Measurements from ENCODE around the gene LAMP1.
"Not testable (repeated sequence)": the region's sequence is repeated elsewhere in the genome, so short reads cannot be mapped to it uniquely, and the experiment has no call there.

Gene LAMP1

GRCh38 chr13:113298043-113298945 lies 1.3 kb downstream of the LAMP1 start:
- DNase-seq, result no peak

- DNase-seq, result peak; percentile 6
Observed at GRCh38 chr13:113299951-113300350, 2.9 kb downstream of the LAMP1 start.

- DNase-seq, result no peak
Observed at GRCh38 chr13:113302986-113303385, 5.9 kb downstream of the LAMP1 start.

DNA sequence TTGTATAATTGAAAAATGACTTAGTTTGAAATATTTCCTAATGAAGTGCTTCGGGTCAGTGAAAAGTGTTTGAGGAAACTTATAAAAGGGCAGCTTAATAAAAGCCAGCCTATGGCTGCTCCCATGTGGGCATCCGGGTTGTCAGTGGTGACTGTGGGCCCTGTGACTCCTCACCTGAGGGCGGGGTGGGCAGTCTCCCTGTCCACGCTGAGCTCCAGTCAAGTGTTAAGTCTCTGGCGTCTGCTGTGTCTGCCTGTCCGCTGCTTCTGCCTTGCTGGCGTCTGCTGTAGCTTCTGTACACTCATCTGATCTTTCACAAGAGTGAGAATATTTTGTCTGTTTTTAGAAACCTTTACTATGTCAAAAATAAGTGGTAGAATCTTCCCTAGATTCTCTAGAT lies 7.1 kb downstream of the LAMP1 start:
- DNase-seq, result no peak

DNA sequence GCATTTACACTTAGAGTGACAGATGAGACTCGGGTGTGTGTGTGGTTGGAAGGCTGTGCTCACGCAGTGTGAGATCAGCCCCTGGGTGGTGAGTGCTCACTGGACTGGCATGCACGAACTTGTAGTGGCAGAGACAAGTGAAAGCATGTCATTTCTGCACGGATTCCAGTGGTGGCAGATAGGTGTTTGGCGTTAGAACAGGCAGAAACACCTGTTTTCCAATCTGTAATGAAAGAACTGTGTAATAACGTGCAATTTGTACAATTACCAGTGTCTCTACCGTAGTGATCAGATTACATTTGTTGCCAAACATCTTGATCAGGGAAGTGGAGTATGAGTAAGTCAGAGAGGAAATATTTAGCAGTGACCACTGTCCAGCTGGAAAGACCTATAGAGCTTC lies 8.2 kb downstream of the LAMP1 start:
- no peak for DNase-seq

DNA sequence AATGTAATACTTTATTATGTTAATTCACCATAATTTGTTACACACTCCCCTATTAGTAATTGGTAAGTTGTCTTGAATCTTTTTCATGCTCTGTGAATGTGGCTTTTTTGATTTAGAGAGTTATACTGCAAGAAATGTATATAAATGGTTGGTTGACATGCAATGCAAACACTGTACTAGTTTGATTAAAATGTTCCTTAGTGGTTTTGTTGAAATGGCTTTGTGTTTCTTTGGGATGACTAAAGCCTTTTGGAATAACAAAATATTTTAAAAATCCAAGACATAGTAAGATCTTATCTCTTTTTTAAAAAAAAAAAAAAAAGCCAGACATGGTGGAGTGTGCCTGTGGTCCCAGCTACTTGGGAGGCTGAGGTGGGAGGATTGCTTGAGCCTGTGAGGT lies 10.5 kb downstream of the LAMP1 start:
- DNase-seq, result no peak

DNA sequence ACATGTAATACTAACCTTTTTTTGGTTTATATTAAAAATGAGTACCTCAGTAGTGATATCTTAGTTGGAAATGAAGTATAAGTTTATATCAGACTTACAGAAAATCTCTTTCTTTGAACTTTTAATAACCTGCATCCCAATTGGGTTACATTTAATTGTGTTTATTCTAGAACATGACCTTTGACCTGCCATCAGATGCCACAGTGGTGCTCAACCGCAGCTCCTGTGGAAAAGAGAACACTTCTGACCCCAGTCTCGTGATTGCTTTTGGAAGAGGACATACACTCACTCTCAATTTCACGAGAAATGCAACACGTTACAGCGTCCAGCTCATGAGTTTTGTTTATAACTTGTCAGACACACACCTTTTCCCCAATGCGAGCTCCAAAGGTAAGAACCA lies 12.4 kb downstream of the LAMP1 start:
- no peak for DNase-seq

GRCh38 chr13:113314112-113314511 lies 17.1 kb downstream of the LAMP1 start:
- DNase-seq, result not testable (repeated sequence)

DNA sequence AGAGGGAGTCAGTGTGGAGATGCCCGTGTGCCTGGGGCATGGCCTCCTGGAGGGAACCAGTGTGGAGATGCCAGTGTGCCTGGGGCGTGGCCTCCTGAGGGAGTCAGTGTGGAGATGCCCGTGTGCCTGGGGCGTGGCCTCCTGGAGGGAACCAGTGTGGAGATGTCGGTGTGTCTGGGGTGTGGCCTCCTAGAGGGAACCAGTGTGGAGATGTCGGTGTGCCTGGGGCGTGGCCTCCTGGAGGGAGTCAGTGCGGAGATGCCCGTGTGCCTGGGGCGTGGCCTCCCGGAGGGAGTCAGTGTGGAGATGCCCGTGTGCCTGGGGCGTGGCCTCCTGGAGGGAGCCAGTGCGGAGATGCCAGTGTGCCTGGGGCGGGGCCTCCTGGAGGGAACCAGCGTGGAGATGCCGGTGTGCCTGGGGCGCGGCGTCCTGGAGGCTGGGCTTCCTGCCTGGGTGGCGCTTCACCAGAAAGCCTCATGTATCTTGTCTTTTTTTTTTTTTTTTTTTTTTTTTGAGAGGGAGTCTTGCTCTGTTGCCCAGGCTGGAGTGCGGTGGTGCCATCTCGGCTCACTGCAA lies 17.9 kb downstream of the LAMP1 start:
- DNase-seq, result not testable (repeated sequence)

DNA sequence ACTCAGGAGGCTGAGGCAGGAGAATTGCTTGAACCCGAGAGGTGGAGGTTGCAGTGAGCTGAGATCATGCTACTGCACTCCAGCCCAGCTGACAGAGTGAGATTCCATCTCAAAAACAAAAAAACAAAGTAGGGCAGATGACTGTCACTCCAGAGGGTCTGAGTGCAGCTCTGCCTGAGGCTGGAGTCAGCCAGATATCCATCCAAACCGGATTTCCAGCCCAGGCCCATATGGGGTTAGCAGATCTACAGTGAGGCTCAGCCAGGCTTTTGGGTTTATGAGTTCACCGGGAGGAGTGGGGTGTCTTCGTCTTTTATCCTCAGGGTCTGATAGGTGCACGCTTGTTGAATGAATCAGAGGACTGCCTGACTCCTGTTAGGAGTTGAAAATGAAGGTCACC lies 19.0 kb downstream of the LAMP1 start:
- no peak for DNase-seq

DNA sequence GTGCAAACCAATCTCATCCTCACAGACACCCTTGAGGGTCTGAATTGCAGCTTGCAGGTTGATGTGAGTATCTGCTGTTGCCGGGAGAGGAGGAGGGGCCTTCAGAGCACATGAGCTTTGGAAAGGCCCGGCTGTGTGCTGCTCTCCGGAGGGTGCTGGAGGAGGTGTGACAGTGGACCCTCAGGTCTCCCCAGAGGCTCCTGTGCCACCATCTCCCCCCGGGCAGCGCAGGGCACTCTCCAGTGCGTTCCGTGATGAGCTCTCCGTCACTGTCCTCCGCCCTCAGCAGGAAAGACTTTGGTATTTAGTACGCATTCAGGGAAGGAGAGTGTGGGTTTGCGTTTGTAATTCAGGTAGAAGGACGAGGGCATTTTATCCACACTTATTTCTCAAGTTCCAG lies 20.0 kb downstream of the LAMP1 start:
- DNase-seq, result no peak

GRCh38 chr13:113318956-113319355 lies 21.9 kb downstream of the LAMP1 start:
- no peak for DNase-seq

DNA sequence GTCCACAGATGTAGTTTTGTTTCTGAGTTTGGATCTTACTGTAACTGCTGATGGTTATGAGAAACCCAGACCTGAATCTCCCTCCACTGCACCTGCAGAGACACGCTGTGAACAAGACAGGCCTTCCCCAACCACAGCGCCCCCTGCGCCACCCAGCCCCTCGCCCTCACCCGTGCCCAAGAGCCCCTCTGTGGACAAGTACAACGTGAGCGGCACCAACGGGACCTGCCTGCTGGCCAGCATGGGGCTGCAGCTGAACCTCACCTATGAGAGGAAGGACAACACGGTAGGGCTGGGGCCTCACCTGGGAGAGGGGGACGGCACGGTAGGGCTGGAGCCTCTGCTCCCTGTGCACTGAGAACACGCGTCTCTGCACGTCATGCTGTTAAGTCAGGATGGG lies 22.3 kb downstream of the LAMP1 start:
- DNase-seq, result no peak

GRCh38 chr13:113320226-113320875 lies 23.3 kb downstream of the LAMP1 start:
- DNase-seq, result no peak

- no peak for DNase-seq
Observed at GRCh38 chr13:113321546-113321945, 24.5 kb downstream of the LAMP1 start.

- no peak for DNase-seq
Observed at GRCh38 chr13:113322043-113322461, 25.0 kb downstream of the LAMP1 start.

DNA sequence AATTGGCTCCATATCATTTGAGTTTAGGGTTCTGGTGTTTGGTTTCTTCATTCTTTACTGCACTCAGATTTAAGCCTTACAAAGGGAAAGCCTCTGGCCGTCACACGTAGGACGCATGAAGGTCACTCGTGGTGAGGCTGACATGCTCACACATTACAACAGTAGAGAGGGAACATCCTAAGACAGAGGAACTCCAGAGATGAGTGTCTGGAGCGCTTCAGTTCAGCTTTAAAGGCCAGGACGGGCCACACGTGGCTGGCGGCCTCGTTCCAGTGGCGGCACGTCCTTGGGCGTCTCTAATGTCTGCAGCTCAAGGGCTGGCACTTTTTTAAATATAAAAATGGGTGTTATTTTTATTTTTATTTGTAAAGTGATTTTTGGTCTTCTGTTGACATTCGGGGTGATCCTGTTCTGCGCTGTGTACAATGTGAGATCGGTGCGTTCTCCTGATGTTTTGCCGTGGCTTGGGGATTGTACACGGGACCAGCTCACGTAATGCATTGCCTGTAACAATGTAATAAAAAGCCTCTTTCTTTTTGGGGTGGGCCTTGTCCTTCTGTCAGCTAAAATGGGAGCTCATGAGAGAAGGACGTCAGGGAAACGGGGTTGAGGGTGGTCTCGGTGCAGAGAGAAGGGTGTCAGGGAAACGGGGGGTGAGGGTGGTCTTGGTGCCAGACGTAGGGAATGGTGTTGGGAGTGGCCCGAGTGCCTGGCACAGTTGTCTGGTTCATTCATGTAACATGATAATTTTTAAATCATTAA lies 26.0 kb downstream of the LAMP1 start:
- no peak for DNase-seq

DNA sequence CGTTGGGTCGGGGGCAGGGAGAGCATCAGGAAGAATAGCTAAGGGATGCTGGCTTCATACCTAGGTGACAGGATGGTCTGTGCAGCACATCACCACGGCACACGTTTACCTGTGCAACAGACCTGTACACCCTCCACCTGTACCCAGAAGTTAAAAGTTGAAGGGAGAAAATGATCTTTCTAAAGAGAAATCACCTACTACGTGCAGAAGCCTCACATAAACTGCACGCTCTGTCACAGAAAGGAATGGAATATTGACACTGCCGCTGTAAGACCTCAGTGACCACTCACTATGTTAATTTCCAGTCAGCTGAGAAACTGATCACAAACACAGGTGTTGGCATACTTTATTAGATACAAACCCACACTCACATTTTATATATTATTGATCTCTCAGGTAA lies 26.8 kb downstream of the LAMP1 start:
- DNase-seq, result no peak

- peak; percentile 41 for DNase-seq
Observed at GRCh38 chr13:113324398-113324797, 27.4 kb downstream of the LAMP1 start.

DNA sequence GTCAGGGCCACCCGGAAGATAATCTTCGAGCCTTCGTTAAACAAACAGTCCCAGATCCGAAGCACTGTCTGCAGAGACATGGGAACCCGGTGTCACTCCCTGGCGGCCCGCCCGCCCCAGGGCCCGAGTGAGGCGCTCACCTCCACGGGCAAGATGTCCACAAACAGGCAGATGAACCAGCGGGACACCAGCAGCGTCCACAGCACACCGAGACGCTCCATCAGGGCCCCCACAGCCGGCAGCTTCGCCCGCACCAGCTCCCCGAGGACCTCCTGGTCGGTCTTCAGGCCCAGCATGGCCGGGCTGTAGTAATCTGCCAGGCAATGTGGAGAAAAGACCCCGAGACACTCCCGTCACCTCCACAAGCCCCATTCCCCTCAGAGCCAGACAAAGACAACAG lies 28.7 kb downstream of the LAMP1 start:
- no peak for DNase-seq

- DNase-seq, result no peak
Observed at GRCh38 chr13:113327391-113327765, 30.3 kb downstream of the LAMP1 start.

DNA sequence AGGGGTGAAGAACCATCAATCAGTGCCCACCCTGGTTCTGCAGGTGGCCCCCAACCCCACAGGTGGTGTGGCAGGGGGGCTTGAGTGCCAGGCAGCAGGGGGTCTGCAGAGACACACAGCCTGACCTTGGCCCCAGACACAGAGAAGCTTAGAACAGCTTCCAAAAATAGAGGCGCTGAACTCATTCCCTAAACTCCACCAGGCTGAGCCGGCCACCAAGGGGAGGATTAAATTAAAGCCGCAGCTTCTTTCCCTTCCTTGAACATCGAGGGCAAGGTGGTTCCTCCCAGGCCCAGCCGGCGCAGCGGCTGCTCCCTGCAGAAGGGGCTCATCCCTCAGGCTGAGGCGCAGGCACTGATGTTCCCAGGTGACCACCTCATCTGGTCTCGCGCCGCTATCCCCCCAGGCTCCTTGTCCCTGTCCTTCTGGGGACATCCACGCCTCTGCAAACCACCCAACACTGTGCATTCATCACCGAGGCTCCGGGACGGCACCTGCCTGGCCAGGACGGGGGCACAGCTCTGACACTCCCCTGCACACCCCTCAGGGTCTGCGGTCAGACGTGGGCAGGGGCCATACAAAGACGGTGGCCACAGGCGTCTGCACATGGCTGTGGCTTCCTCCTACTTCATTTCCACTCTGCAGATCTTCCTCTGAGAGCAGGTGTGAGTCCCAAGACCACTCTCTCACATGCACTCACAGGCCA lies 30.9 kb downstream of the LAMP1 start:
- DNase-seq, result no peak

- no peak for DNase-seq
Observed at GRCh38 chr13:113328851-113329250, 31.8 kb downstream of the LAMP1 start.

All from midbrain (tissue), 1 donor.